Motor neuron (in vitro differentiated cells): Measurements from ENCODE around the gene NSD2. TPM values are rescaled to one million over a fixed set of nuclear protein-coding genes. Genes with fewer than 3 reads are reported as not detected.

ENCODE experiments used
- ATAC-seq, 8 experiments: fragments of 200-7000 bp; cut with Tn5 transposase; replicated peaks in 6 of 8; 2 replicates each; pipeline ENCODE4 v1.8.0; 2021; ENCODE audit warnings: mild to moderate bottlenecking in 8 of 8, moderate library complexity in 8 of 8
- H3K27ac ChIP-seq, 2 donors: fragments of 250-450 bp; sonication (Bioruptor Pico); 2 replicates each; pipeline ENCODE4 v1.9.0; 2021; ENCODE audit warnings: antibody characterized with exemption in 2 of 2, mild to moderate bottlenecking in 2 of 2, moderate library complexity in 1 of 2
- H3K4me1 ChIP-seq, 2 donors: fragments of 250-450 bp; sonication (Bioruptor Pico); replicated peaks in 1 of 2; 2 replicates each; pipeline ENCODE4 v1.6.1; 2021; ENCODE audit warnings: antibody characterized with exemption in 2 of 2, mild to moderate bottlenecking in 2 of 2, moderate library complexity in 1 of 2
- H3K4me3 ChIP-seq, 5 donors: fragments of 250-450 bp; sonication (Bioruptor Pico); 2 replicates each; pipeline ENCODE4 v1.9.0; 2021; ENCODE audit warnings: antibody characterized with exemption in 5 of 5, mild to moderate bottlenecking in 5 of 5, moderate library complexity in 4 of 5
- WGBS, 10 experiments: fragments of 450-650 bp; shearing (Covaris generic); methylation state at CpG; one replicate each; pipeline ENCODE4 v1.0.0; 2022; 5-methylcytosine and 5-hydroxymethylcytosine counted together
- in situ Hi-C, 9 experiments: fragments of 400-800 bp; cut with MboI; loops; one replicate each; pipeline ENCODE4 v1.15.0; 2021; ENCODE audit warnings: low sequenced_read_pairs in 9 of 9, low pct_unique_long_range_greater_than_20kb in 2 of 9; ENCODE audit not compliant: unreplicated experiment in 9 of 9
- total RNA-seq, 8 experiments: library from RNA; unstranded; fragments of 300-600 nt; gene quantifications; 2 replicates each; pipeline versions ENCODE4 v1.2.3 to v1.2.4, GENCODE V29; 2022

NSD2 gene
- total RNA-seq, 8 experiments from 2014 or later: 2.9 to 118 (median 63.8) TPM

DNA sequence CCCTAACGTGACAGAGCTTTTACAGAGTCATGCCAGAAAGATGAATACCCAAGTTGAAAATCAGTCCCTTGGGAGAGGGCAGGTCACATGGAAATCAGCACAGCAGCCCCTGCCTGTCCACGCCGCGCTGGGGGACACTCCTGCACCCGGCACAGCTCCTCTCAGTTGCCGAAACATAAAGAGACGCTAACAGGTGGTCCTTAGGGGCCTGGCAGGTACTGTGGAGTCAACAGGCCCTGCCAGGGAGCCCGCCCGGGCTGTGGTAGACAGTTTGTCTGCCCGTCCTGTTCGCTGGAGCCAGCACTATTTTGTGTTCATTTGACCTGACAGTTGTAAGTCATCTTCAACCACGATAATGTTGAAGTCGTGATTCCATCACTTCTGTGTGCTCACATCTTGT lies 107.0 kb downstream of the NSD2 start:
- ATAC-seq: no peak
- H3K4me3 ChIP-seq: no peak overlapping the region
- H3K4me1 ChIP-seq: no peaks in the 10 kb centered on the region
- in situ Hi-C loops: no loop called here
- 87 to 100% (median 91%) methylated on average over 1 to 12 of the region's 13 CpGs; no CpG with 5 or more reads in 5 of the 10 experiments for WGBS, 10 experiments
- no peak overlapping the region for H3K27ac ChIP-seq

DNA sequence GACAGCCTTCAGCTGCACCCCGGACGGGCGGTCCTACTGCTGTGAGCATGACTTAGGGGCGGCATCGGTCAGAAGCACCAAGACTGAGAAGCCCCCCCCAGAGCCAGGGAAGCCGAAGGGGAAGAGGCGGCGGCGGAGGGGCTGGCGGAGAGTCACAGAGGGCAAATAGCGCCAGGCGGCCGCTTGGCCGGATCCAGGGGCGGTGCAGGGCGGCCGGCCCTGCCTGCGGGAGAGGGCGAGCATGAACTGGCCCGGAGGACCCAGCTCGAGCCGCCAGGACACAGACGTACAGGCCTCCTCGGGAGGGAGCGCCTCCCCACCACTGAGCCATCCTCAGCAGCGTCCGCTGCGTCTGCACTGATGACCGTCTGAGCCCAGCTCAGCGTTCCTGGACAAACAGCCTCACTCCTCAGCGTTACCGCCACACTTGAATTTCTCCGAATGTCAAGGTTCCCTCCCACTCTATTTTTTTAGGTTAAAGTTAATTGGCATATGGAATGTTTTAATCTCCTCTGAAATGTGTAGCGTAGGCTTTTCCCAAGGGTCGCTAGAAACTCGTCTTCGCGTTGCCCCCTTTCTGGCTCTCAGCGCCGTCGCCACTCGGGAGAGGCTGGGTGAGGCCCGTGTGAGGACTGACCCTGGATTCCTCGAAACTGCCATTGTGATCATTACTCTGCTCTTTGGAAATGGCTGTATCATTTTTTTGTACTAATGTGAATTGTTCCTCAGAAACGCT lies 107.7 kb downstream of the NSD2 start:
- no peak overlapping the region for H3K27ac ChIP-seq
- no peaks in the 10 kb centered on the region for H3K4me1 ChIP-seq
- ATAC-seq: peak in 2 of 8 experiments; percentile 13 to 16
- in situ Hi-C loops: no loop called here
- 77 to 100% (median 91%) methylated on average over 1 to 16 of the region's 45 CpGs; no CpG with 5 or more reads in 2 of the 10 experiments for WGBS, 10 experiments
- H3K4me3 ChIP-seq: no peak overlapping the region

GRCh38 chr4:1979477-1980196 lies 108.4 kb downstream of the NSD2 start:
- WGBS, 10 experiments: 86 to 99% (median 92%) methylated on average over 6 to 16 of the region's 22 CpGs
- no peaks in the 10 kb centered on the region for H3K4me1 ChIP-seq
- in situ Hi-C loops: no loop called here
- ATAC-seq: no peak
- no peak overlapping the region for H3K4me3 ChIP-seq
- no peak overlapping the region for H3K27ac ChIP-seq

- ATAC-seq: no peak
- no peak overlapping the region for H3K4me3 ChIP-seq
- no peak overlapping the region for H3K27ac ChIP-seq
- H3K4me1 ChIP-seq: no peaks in the 10 kb centered on the region
- in situ Hi-C loops: no loop called here
- WGBS, 10 experiments: 90 to 100% (median 95%) methylated on average over 1 to 10 of the region's 16 CpGs; no CpG with 5 or more reads in 2 of the 10 experiments
Observed at GRCh38 chr4:1980561-1981041, 109.4 kb downstream of the NSD2 start.

DNA sequence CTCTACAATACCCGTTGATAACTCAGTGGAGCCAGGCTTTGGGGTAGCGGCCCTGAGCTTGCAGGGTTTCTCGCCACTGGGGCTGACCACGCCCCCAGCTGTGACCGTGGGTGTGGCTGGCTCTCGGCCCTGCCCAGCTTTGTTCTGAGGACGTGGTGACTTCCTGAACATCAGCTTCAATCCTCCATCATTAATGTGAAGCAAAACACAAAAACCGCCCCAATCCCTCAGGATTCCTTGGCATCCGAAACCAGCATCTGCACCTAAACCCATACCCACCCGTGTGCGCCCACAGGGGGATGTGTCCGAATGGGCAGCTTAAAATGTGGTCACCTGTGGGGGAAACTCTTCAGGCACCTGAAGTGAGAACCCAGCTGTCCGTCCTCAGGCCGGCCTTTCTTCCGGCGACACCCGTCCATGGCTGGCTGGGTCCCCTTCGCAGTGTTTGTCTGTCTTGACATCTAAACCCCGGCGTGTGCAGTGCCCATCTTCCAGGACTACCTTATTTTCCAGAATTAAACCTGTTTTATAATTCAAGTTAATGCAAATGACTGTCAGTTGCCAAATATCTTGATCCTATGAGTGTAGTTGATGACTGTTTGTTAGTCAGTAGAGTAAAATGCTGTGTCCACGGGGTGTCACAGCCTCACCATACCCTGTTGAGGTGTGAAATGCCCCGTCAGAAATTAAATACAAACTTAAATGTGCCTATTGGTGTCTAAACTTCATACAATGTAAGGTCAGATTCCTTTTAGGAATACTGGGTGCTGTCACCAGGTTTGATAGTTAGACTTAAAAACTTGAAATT lies 110.3 kb downstream of the NSD2 start:
- peak in 7 of 8 experiments; percentile 40 to 63 (median 57) for ATAC-seq
- in situ Hi-C loops: no loop called here
- Histone ChIP-seq H3K27ac (no peak overlapping the region), H3K4me3 (no peak overlapping the region), H3K4me1 (no peaks in the 10 kb centered on the region)
- 46 to 100% (median 79%) methylated on average over 1 to 13 of the region's 22 CpGs; no CpG with 5 or more reads in 2 of the 10 experiments for WGBS, 10 experiments

DNA sequence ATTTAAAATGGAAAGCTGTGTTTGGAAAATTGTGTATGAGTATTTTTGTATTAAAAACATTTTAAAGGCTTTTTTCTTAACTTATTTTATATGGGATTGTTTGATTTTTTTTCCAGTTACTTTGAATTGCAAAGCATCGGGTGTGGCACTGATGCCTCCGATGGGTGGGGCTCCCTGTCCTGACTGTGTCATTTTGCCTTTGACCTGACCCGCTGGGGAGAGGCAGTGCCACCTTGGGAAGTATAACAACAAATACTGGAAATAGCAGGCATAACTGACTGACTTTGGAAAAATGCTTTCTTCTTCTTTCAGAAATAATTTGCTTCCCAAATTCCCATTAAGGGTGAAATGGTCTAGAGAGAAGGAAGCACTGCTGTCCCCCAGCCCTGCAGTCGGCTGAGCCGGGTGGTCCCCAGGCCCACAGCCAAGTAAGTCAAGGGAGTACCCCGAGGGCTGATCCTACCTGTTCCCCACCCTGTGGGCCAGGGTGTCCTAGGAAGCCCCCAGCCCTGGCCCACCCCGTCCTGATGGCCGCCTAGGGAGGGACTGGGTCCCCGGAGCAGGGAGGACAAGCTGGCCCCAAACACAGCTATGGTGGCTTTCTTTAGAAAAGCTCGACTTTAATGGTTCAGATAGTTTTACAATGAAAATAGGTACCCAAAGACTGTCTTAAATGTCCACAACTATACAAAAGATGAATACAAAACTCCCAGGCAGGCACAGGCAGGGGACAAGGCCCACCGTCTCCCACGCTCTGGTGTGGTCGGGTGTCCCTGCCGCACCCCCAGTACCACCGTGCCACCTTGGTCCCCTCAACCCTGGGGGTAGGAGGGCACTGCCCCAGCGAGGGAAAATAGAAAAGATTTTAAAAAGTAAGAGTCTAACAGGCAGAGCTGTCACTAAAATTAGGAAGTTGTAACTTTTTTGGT lies 111.2 kb downstream of the NSD2 start:
- no peak overlapping the region for H3K27ac ChIP-seq

GRCh38 chr4:1983053-1983845 lies 112.1 kb downstream of the NSD2 start:
- 87 to 100% (median 95%) methylated on average over 1 to 9 of the region's 34 CpGs; no CpG with 5 or more reads in 5 of the 10 experiments for WGBS, 10 experiments
- ATAC-seq: peak in 4 of 8 experiments; percentile 4 to 23 (median 9)
- H3K4me3 ChIP-seq: no peak overlapping the region
- no peak overlapping the region for H3K27ac ChIP-seq
- H3K4me1 ChIP-seq: no peaks in the 10 kb centered on the region
- in situ Hi-C loops: no loop called here

More for the DNA sequence above, 111.2 kb downstream of the NSD2 start:
- in situ Hi-C loops: no loop called here
- WGBS, 10 experiments: 0 to 100% (median 90%) methylated on average over 1 to 9 of the region's 16 CpGs; no CpG with 5 or more reads in 1 of the 10 experiments
- no peaks in the 10 kb centered on the region for H3K4me1 ChIP-seq
- no peak overlapping the region for H3K4me3 ChIP-seq
- peak in 2 of 8 experiments; percentile 78 for ATAC-seq

GRCh38 chr4:1983846-1984405 lies 112.7 kb downstream of the NSD2 start:
- WGBS, 10 experiments: 100% methylated on average over 1 of the region's 21 CpGs; no CpG with 5 or more reads in 9 of the 10 experiments
- peak in 4 of 8 experiments; percentile 2 to 10 (median 5) for ATAC-seq
- Histone ChIP-seq H3K27ac (no peak overlapping the region), H3K4me1 (no peaks in the 10 kb centered on the region), H3K4me3 (no peak overlapping the region)
- in situ Hi-C loops: no loop called here

DNA sequence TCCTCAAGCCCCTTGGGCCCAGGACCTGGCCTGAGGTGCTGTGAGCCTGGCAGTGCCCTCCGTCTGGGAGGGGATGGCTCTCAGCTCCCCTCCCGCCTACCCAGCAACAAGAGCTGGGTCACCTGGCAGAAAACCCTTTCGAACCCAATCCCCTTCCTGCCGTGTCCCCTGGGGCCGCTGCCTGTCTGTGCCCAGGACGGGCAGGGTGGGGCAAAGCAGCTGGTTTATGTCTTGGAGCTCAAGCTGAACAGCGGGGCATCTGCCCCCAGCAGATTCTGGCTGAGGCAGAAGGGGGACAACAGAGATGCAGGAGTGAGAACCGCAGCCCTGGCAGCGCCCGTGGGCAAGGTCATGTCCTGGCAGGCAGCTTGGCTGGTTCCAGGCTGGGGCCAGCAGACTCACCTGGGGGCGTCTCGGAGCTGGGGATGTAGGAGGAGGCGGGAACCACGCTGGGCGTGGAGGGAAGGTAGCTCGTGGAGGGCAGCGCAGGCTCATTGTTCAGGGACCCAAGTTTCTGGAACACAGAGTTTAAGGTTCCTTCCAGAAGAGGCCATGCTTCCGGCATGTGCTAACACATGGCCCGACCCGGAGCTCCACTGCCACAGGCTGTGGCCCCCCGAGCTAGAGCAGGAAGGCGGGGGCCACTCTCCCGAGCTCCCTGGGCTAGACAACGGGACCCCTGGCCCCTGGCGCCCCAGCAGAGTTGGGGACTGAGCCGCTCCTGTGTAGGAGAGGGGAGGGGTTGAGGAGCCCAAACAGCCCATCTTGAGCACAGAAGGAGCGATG lies 113.4 kb downstream of the NSD2 start:
- 60% methylated on average over 3 of the region's 27 CpGs; no CpG with 5 or more reads in 9 of the 10 experiments for WGBS, 10 experiments
- ATAC-seq: peak in 2 of 8 experiments; percentile 2
- H3K4me3 ChIP-seq: no peak overlapping the region
- in situ Hi-C loops: no loop called here
- no peak overlapping the region for H3K27ac ChIP-seq
- H3K4me1 ChIP-seq: no peaks in the 10 kb centered on the region

GRCh38 chr4:1985294-1985693 lies 114.1 kb downstream of the NSD2 start:
- no peak overlapping the region for H3K27ac ChIP-seq
- H3K4me1 ChIP-seq: no peaks in the 10 kb centered on the region
- no peak overlapping the region for H3K4me3 ChIP-seq
- WGBS, 10 experiments: 73 to 100% (median 76%) methylated on average over 3 of the region's 14 CpGs; no CpG with 5 or more reads in 7 of the 10 experiments
- ATAC-seq: peak in 2 of 8 experiments; percentile 19 to 80
- in situ Hi-C loops: no loop called here
